ENCODE measurements around the gene TCP11L1. TPM values are rescaled to one million over a fixed set of nuclear protein-coding genes. Genes with fewer than 3 reads are reported as not detected.
"Not testable (repeated sequence)": the region's sequence is repeated elsewhere in the genome, so short reads cannot be mapped to it uniquely, and the experiment has no call there.

Gene TCP11L1
- total RNA-seq, 1 donor from 2014 or later = 28.7 TPM

GRCh38 chr11:33116535-33116934, 77.2 kb downstream of the TCP11L1 start:
- Histone ChIP-seq H3K4me3 (no peak overlapping the region), H3K9me3 (no peaks in the 10 kb centered on the region), H3K36me3 (no peaks in the 10 kb centered on the region), H3K27me3 (no peaks in the 10 kb centered on the region), H3K27ac (no peak overlapping the region), H3K4me1 (no peaks in the 10 kb centered on the region)
- TF ChIP-seq POLR2AphosphoS5 (IDR thresholded peaks at IDR 0.05; ENCODE audit: insufficient read depth in 1 of 2, low read depth in 1 of 2) (no peak), POLR2A (IDR thresholded peaks at IDR 0.05) (no peak)
- intact Hi-C loops (cut with DNase I) = no loop called here
- DNase-seq (ENCODE audit: extremely low spot score in 2 of 2) = no peak

- intact Hi-C loops (cut with DNase I); H3K9me3 ChIP-seq; H3K4me1 ChIP-seq; DNase-seq (ENCODE audit: extremely low spot score in 2 of 2); H3K36me3 ChIP-seq; H3K27me3 ChIP-seq; H3K27ac ChIP-seq; H3K4me3 ChIP-seq: not testable (repeated sequence)
Observed at GRCh38 chr11:33122696-33123095, 83.3 kb downstream of the TCP11L1 start.

Small RNAs within 50 kb of the gene (small RNA-seq; reads per million reads assigned to genes)
- not detected for gene RF00019

Other genes with a start within 250 kb of the TCP11L1 start
- gene CCDC73, start 244.9 kb upstream of the TCP11L1 start, total RNA-seq = not detected
- 21.1 TPM for gene PRRG4, start 209.6 kb upstream of the TCP11L1 start, total RNA-seq
- 39.0 TPM for gene QSER1, start 146.8 kb upstream of the TCP11L1 start, total RNA-seq
- 2.5 TPM for gene DEPDC7, start 23.7 kb upstream of the TCP11L1 start, total RNA-seq
- 13.3 TPM for gene CSTF3, start 121.9 kb downstream of the TCP11L1 start, total RNA-seq
- 166 TPM for gene HIPK3, start 217.8 kb downstream of the TCP11L1 start, total RNA-seq

All from vagina (tissue), 2 donors.